ENCODE data around the gene ADAM11. TPM values are rescaled to one million over a fixed set of nuclear protein-coding genes. Genes with fewer than 3 reads are reported as not detected.

Gene ADAM11
- polyA plus RNA-seq, 4 donors = 2.2 to 4.6 (median 3.2) TPM

- no peak for DNase-seq (ENCODE audit: low read depth in 4 of 4, low spot score in 2 of 4)
Measured at GRCh38 chr17:44757045-44757917, 1.5 kb upstream of the ADAM11 start.

GRCh38 chr17:44757918-44758413 lies 822 bp upstream of the ADAM11 start:
- no peak for DNase-seq (ENCODE audit: low read depth in 4 of 4, low spot score in 2 of 4)

GRCh38 chr17:44759086-44759915 lies 513 bp downstream of the ADAM11 start:
- no peak for DNase-seq (ENCODE audit: low read depth in 4 of 4, low spot score in 2 of 4)

GRCh38 chr17:44759916-44760243 lies 1.1 kb downstream of the ADAM11 start:
- no peak for DNase-seq (ENCODE audit: low read depth in 4 of 4, low spot score in 2 of 4)

- DNase-seq (ENCODE audit: low read depth in 4 of 4, low spot score in 2 of 4) = no peak
Measured at GRCh38 chr17:44760474-44761308, 1.9 kb downstream of the ADAM11 start.

GRCh38 chr17:44761932-44762810 lies 3.4 kb downstream of the ADAM11 start:
- DNase-seq (ENCODE audit: low read depth in 4 of 4, low spot score in 2 of 4) = no peak

GRCh38 chr17:44763170-44763569 lies 4.4 kb downstream of the ADAM11 start:
- DNase-seq (ENCODE audit: low read depth in 4 of 4, low spot score in 2 of 4) = no peak

GRCh38 chr17:44765965-44766364 lies 7.2 kb downstream of the ADAM11 start:
- DNase-seq (ENCODE audit: low read depth in 4 of 4, low spot score in 2 of 4) = no peak

GRCh38 chr17:44766409-44767038 lies 7.7 kb downstream of the ADAM11 start:
- DNase-seq (ENCODE audit: low read depth in 4 of 4, low spot score in 2 of 4) = no peak

- no peak for DNase-seq (ENCODE audit: low read depth in 4 of 4, low spot score in 2 of 4)
Measured at GRCh38 chr17:44767493-44767892, 8.7 kb downstream of the ADAM11 start.

GRCh38 chr17:44768505-44769142 lies 9.8 kb downstream of the ADAM11 start:
- DNase-seq (ENCODE audit: low read depth in 4 of 4, low spot score in 2 of 4) = no peak

GRCh38 chr17:44769230-44769629 lies 10.4 kb downstream of the ADAM11 start:
- DNase-seq (ENCODE audit: low read depth in 4 of 4, low spot score in 2 of 4) = no peak

GRCh38 chr17:44769647-44770084 lies 10.9 kb downstream of the ADAM11 start:
- no peak for DNase-seq (ENCODE audit: low read depth in 4 of 4, low spot score in 2 of 4)

GRCh38 chr17:44770166-44770925 lies 11.6 kb downstream of the ADAM11 start:
- DNase-seq (ENCODE audit: low read depth in 4 of 4, low spot score in 2 of 4) = no peak

GRCh38 chr17:44772308-44773045 lies 13.7 kb downstream of the ADAM11 start:
- no peak for DNase-seq (ENCODE audit: low read depth in 4 of 4, low spot score in 2 of 4)

- no peak for DNase-seq (ENCODE audit: low read depth in 4 of 4, low spot score in 2 of 4)
Measured at GRCh38 chr17:44773140-44773539, 14.4 kb downstream of the ADAM11 start.
